Measurements from ENCODE around the gene TIMM22. TPM values are rescaled to one million over a fixed set of nuclear protein-coding genes. Genes with fewer than 3 reads are reported as not detected.

The TIMM22 gene
- polyA plus RNA-seq, 2 of the 4 experiments (the other 2 are of a cell fraction), result 15.8 to 21.3 TPM

- TF ChIP-seq ZNF302 (CRISPR knock-in tag; IDR thresholded peaks at IDR 0.05) (no peak), PBX3 (IDR thresholded peaks at IDR 0.05) (no peak), ZC3H11A (IDR thresholded peaks at IDR 0.05) (no peak), RFX5 (IDR thresholded peaks at IDR 0.05) (no peak), HOXA7 (CRISPR knock-in tag; IDR thresholded peaks at IDR 0.05) (no peak), SREBF2 (IDR thresholded peaks at IDR 0.05) (no peak), SMC3 (IDR thresholded peaks at IDR 0.05) (no peak), CBX8 (IDR thresholded peaks at IDR 0.05) (no peak), FOXS1 (CRISPR knock-in tag; IDR thresholded peaks at IDR 0.05) (no peak), HMGXB4 (CRISPR knock-in tag; IDR thresholded peaks at IDR 0.05; ENCODE audit: borderline replicate concordance) (no peak), MAFK (IDR thresholded peaks at IDR 0.05; ENCODE audit: partially characterized antibody) (no peak), POLR2A (IDR thresholded peaks at IDR 0.05; ENCODE audit: low read length) (no peak), TFCP2L1 (CRISPR knock-in tag; IDR thresholded peaks at IDR 0.05) (no peak), HDAC2 (IDR thresholded peaks at IDR 0.05) (no peak), HEYL (CRISPR knock-in tag; IDR thresholded peaks at IDR 0.05) (no peak), KDM1A (IDR thresholded peaks at IDR 0.05; ENCODE audit: low read depth) (no peak), CHD4 (IDR thresholded peaks at IDR 0.05; ENCODE audit: borderline replicate concordance) (no peak), JUNB (IDR thresholded peaks at IDR 0.05) (no peak), GATA3 (IDR thresholded peaks at IDR 0.05; ENCODE audit: borderline replicate concordance) (no peak), POLR2AphosphoS2 (conservative IDR thresholded peaks at IDR 0.05; ENCODE audit: low read length) (no peak)
- WGBS (ENCODE audit: missing lambda C conversion rate), result 86% methylated on average over 30 of the region's 30 CpGs
- FAIRE-seq (no peak), ATAC-seq (peak in 1 of 2 experiments; percentile 13; a peak in 2 of 6 replicates), DNase-seq (ENCODE audit: low read depth in 1 of 2, low spot score in 1 of 2) (no peak)
- Histone ChIP-seq H3K4me1 (no peaks in the 10 kb centered on the region), H3K27ac (no peak overlapping the region), H3K9me3 (no peaks in the 10 kb centered on the region), H3K4me3 (no peak overlapping the region), H3K4me2 (no peak overlapping the region)
- ChIA-PET CTCF (interaction anchor here (0.6 to 2.9 kb wide), 7 partner anchors 9 to 163 kb away, joined by 3 to 14 read pairs (median 5); no protein-coding TSS in a partner anchor), POLR2A (no interaction called here)
Measured at GRCh38 chr17:1029196-1029921, 32.4 kb downstream of the TIMM22 start.

GRCh38 chr17:1029922-1030644, 33.2 kb downstream of the TIMM22 start:
- ChIA-PET POLR2A (no interaction called here), CTCF (interaction anchor here (0.5 to 2.9 kb wide), 7 partner anchors 13 to 118 kb away, joined by 3 to 14 read pairs (median 3); no protein-coding TSS in a partner anchor)
- Histone ChIP-seq H3K4me1 (no peaks in the 10 kb centered on the region), H3K27ac (no peak overlapping the region), H3K4me3 (no peak overlapping the region), H3K9me3 (no peaks in the 10 kb centered on the region), H3K4me2 (no peak overlapping the region)
- DNase-seq (ENCODE audit: low read depth in 1 of 2, low spot score in 1 of 2), result no peak
- ATAC-seq, result peak in 1 of 2 experiments; percentile 17; a peak in 3 of 6 replicates
- 83% methylated on average over 18 of the region's 20 CpGs for WGBS (ENCODE audit: missing lambda C conversion rate)
- no peak for FAIRE-seq
- no peak for TF ChIP-seq EHMT2 (IDR thresholded peaks at IDR 0.05; ENCODE audit: low read depth)
- TF ChIP-seq GATA3 (IDR thresholded peaks at IDR 0.05; ENCODE audit: borderline replicate concordance), result no peak
- TF ChIP-seq NR3C1 (IDR thresholded peaks at IDR 0.05), result no peak
- no peak for TF ChIP-seq SMC3 (IDR thresholded peaks at IDR 0.05)
- TF ChIP-seq USF2 (IDR thresholded peaks at IDR 0.05), result no peak
- no peak for TF ChIP-seq NFE2L2 (conservative IDR thresholded peaks at IDR 0.05; ENCODE audit: low read length)
- no peak for TF ChIP-seq ZSCAN20 (CRISPR knock-in tag; IDR thresholded peaks at IDR 0.05)
- TF ChIP-seq JUNB (IDR thresholded peaks at IDR 0.05), result no peak
- no peak for TF ChIP-seq E2F6 (IDR thresholded peaks at IDR 0.05; ENCODE audit: borderline replicate concordance, low read depth)
- no peak for TF ChIP-seq HOXA7 (CRISPR knock-in tag; IDR thresholded peaks at IDR 0.05)
- TF ChIP-seq MAFK (IDR thresholded peaks at IDR 0.05; ENCODE audit: partially characterized antibody), result no peak
- TF ChIP-seq POLR2AphosphoS2 (conservative IDR thresholded peaks at IDR 0.05; ENCODE audit: low read length), result no peak
- TF ChIP-seq HMGXB4 (CRISPR knock-in tag; IDR thresholded peaks at IDR 0.05; ENCODE audit: borderline replicate concordance), result no peak
- no peak for TF ChIP-seq CBX8 (IDR thresholded peaks at IDR 0.05)
- no peak for TF ChIP-seq ELK1 (IDR thresholded peaks at IDR 0.05; ENCODE audit: low read depth, low read length)
- TF ChIP-seq POLR2A (IDR thresholded peaks at IDR 0.05; ENCODE audit: low read length), result no peak
- TF ChIP-seq KDM5A (IDR thresholded peaks at IDR 0.05), result no peak
- TF ChIP-seq MYC (IDR thresholded peaks at IDR 0.05; ENCODE audit: borderline replicate concordance, low read length), result no peak
- no peak for TF ChIP-seq SREBF2 (IDR thresholded peaks at IDR 0.05)
